Hepatocyte (in vitro differentiated cells): ENCODE data around the gene S100PBP.

Experiments
- EZH2 ChIP-seq: fragments of 200-600 bp; sonication (generic); IDR thresholded peaks from 2 replicates; pipeline ENCODE4 v1.6.1; 2016; ENCODE audit warnings: antibody characterized with exemption, mild to moderate bottlenecking, borderline replicate concordance
- EZH2phosphoT487 ChIP-seq: fragments of 200-600 bp; sonication (generic); IDR thresholded peaks from one replicate; pipeline ENCODE4 v1.6.1; 2018; ENCODE audit warnings: antibody characterized with exemption, mild to moderate bottlenecking, low read depth, moderate library complexity; ENCODE audit not compliant: unreplicated experiment, severe bottlenecking
- TF ChIP-seq, protein P1 (sequence below): fragments of 200-600 bp; sonication (generic); IDR thresholded peaks from 2 replicates; pipeline ENCODE4 v1.5.1; 2016; ENCODE audit warnings: antibody characterized with exemption, mild to moderate bottlenecking; ENCODE audit not compliant: poor library complexity

- TF ChIP-seq, protein P1, sequence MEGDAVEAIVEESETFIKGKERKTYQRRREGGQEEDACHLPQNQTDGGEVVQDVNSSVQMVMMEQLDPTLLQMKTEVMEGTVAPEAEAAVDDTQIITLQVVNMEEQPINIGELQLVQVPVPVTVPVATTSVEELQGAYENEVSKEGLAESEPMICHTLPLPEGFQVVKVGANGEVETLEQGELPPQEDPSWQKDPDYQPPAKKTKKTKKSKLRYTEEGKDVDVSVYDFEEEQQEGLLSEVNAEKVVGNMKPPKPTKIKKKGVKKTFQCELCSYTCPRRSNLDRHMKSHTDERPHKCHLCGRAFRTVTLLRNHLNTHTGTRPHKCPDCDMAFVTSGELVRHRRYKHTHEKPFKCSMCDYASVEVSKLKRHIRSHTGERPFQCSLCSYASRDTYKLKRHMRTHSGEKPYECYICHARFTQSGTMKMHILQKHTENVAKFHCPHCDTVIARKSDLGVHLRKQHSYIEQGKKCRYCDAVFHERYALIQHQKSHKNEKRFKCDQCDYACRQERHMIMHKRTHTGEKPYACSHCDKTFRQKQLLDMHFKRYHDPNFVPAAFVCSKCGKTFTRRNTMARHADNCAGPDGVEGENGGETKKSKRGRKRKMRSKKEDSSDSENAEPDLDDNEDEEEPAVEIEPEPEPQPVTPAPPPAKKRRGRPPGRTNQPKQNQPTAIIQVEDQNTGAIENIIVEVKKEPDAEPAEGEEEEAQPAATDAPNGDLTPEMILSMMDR: no peak
- TF ChIP-seq EZH2 (no peak), EZH2phosphoT487 (no peak)
Observed at GRCh38 chr1:32817159-32817814, at the start of gene S100PBP, which contains the start of gene YARS1.
